HG03432 (cell line): ENCODE data around the gene HMGCS1.
"Not testable (repeated sequence)": the region's sequence is repeated elsewhere in the genome, so short reads cannot be mapped to it uniquely, and the experiment has no call there.

Experiments
- ATAC-seq: cut with Tn5 transposase; IDR thresholded peaks from one replicate; pipeline ENCODE4 v1.9.1; 2021; ENCODE audit warnings: mild to moderate bottlenecking, moderate library complexity; ENCODE audit not compliant: unreplicated experiment

HMGCS1 gene

DNA sequence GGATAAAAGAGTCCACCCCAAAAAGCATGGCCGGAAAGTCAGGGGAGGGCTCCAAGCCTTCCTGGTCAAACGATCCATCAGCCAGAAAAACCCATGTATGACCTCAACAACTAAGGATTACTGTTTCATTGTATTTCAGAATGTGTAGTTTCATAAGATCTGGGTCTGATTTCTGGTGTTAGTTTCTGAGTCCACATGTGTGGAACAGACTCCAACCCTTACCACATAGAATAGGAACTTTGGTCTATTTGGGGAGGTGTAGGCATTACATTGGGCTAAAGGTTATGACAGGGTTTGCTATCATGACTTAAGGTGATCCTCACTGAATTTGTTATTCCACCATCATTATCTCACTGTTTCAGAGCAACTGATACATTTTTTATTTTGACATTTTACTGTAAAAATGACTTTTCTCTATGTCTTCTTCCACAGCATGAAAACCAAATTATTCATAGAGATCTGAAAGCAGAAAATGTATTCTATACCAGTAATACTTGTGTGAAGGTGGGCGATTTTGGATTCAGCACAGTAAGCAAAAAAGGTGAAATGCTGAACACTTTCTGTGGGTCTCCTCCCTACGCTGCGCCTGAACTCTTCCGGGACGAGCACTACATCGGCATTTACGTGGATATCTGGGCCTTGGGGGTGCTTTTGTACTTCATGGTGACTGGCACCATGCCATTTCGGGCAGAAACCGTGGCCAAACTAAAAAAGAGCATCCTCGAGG is 33.5 kb downstream of the HMGCS1 start:
- no peak for ATAC-seq

GRCh38 chr5:43275391-43275790 is 37.8 kb downstream of the HMGCS1 start:
- ATAC-seq: no peak

GRCh38 chr5:43274435-43275114 is 38.6 kb downstream of the HMGCS1 start:
- no peak for ATAC-seq

GRCh38 chr5:43273552-43273951 is 39.7 kb downstream of the HMGCS1 start:
- no peak for ATAC-seq

- ATAC-seq: no peak
Measured at GRCh38 chr5:43270645-43271044, 42.6 kb downstream of the HMGCS1 start.

- peak; percentile 97 for ATAC-seq
Measured at GRCh38 chr5:43268188-43268820, 44.9 kb downstream of the HMGCS1 start.

DNA sequence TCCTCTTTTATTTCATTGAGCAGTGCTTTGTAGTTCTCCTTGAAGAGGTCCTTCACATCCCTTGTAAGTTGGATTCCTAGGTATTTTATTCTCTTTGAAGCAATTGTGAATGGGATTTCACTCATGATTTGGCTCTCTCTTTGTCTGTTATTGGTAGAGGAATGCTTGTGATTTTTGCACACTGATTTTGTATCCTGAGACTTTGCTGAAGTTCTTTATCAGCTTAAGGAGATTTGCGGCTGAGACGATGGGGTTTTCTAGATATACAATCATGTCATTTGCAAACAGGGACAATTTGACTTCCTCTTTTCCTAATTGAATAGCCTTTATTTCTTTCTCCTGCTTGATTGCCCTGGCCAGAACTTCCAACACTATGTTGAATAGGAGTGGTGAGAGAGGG is 50.9 kb downstream of the HMGCS1 start:
- not testable (repeated sequence) for ATAC-seq

GRCh38 chr5:43258116-43258515 is 55.1 kb downstream of the HMGCS1 start:
- no peak for ATAC-seq

DNA sequence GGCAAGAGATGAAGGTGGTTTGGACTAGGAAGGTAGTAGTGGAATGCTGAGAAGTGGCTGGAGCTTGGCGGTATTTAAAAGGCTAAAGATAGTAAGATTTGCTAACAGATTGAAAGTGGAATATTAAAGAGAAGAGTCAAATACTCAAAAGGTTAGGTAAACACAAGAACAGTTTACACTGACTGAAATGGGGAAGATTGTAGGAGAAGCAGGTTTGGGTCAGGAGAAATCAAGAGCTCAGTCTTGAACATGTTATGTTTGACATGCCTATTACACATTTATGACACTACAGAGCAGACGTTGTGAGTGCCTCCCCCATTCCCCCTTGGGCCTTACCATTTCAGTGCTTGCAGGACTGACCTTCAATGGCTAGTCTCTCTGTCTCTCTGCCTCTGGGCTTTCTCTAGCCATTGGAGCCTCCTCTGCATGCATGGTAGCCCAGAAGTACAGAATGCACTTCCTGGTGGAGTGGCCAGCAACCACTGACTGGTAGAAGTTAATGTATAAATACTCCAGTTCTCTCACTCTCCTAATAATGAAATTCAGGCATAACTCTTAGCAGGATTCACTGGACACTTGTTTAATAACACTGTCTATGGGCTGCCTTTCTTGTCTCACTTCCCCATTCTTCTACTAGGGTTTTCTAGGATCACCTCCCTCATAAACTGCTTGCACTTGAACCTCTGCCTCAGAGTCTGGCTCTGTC is 56.8 kb downstream of the HMGCS1 start:
- ATAC-seq: peak; percentile 50

DNA sequence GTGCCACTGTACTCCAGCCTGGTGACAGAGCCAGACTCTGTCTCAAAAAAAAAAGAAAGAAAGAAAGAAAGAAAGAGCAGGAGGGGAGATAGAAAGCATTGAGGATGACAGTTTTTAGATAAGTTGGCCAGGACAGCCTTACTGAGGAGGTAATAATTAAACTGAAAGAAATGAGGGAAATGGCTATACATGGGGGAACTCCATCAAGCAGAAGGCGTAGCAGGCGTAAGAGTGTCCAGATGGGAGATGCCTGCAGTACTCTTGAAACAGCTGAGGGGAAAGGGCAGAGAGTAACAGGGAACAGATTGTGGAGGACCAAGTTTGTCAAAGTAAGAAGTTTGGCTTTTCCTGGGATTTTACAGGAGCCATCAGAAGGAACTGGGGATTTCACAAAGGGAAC is 57.5 kb downstream of the HMGCS1 start:
- ATAC-seq: peak; percentile 61

- ATAC-seq: no peak
Measured at GRCh38 chr5:43251754-43252153, 61.5 kb downstream of the HMGCS1 start.

- ATAC-seq: peak; percentile 60
Measured at GRCh38 chr5:43245724-43246385, 67.4 kb downstream of the HMGCS1 start.

GRCh38 chr5:43244823-43245565 is 68.2 kb downstream of the HMGCS1 start:
- peak; percentile 82 for ATAC-seq

DNA sequence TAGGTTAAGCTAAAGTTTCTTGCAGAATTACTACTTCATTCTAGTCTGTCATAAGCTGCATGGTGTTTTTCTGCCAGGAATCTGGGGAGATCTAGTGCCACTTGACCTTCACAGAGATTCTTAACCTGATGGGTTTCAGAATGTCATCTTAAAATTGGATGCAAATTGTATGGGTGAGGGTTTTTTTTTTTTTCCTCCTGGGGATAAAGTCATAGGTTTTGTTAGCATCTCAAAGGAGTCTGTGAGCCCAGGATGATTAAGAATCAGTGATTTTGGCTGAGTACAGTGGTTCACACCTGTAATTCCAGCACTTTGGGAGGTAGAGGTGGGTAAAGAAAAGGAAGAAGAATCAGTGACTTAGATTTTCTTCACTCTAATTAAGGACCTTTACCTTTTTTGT is 69.9 kb downstream of the HMGCS1 start:
- no peak for ATAC-seq

- ATAC-seq: no peak
Measured at GRCh38 chr5:43242196-43242595, 71.0 kb downstream of the HMGCS1 start.
